ENCODE measurements around the gene DNAI7.
A peak's percentile ranks its signal among the peaks of the same experiment; 100 is the strongest.

DNAI7 gene

GRCh38 chr12:25197608-25198007 lies 2.6 kb upstream of the DNAI7 start:
- Histone ChIP-seq H3K4me2 (ENCODE audit: low read depth, low read length) (no peak overlapping the region), H3K36me3 (replicated peaks; ENCODE audit: insufficient read depth, low read length) (no peaks in the 10 kb centered on the region; the same call in 1 of the 2 replicates), H3K4me3 (ENCODE audit: low read length) (no peak overlapping the region)

GRCh38 chr12:25194722-25195055 lies 271 bp downstream of the DNAI7 start:
- H3K9ac ChIP-seq (ENCODE audit: low read length): peak overlapping the region; percentile 88
- H2AFZ ChIP-seq (ENCODE audit: low read length): peak overlapping the region; percentile 59
- no peak for DNase-seq

More at GRCh38 chr12:25197608-25198007, 2.6 kb upstream of the DNAI7 start:
- no peak for DNase-seq
- no peak overlapping the region for H3K27ac ChIP-seq (ENCODE audit: low read length)
- peaks cover 11% of the 10 kb centered on the region for H3K4me1 ChIP-seq (ENCODE audit: low read length)
- no peaks in the 10 kb centered on the region for H3K9me3 ChIP-seq (replicated peaks; ENCODE audit: insufficient read depth, low read length)
- H3K9ac ChIP-seq (ENCODE audit: low read length): no peak overlapping the region
- H4K20me1 ChIP-seq (ENCODE audit: insufficient read depth, low read length): no peaks in the 10 kb centered on the region
- H3K27me3 ChIP-seq (replicated peaks; ENCODE audit: insufficient read depth, low read length): no peaks in the 10 kb centered on the region
- peaks cover 12% of the 10 kb centered on the region for H3F3A ChIP-seq (ENCODE audit: insufficient read depth, low read length)
- H3K79me2 ChIP-seq (ENCODE audit: low read length): peaks cover 9% of the 10 kb centered on the region
- no peak overlapping the region for H2AFZ ChIP-seq (ENCODE audit: low read length)
- no peak for TF ChIP-seq CTCF (IDR thresholded peaks at IDR 0.05; ENCODE audit: low read length)
- TF ChIP-seq EZH2 (optimal IDR thresholded peaks at IDR 0.05; ENCODE audit: low read depth, low read length): no peak
- no peak for TF ChIP-seq EZH2phosphoT487 (IDR thresholded peaks at IDR 0.05; ENCODE audit: low read length)
- H3K9me2 ChIP-seq (replicated peaks; ENCODE audit: insufficient read depth, low read length): no peaks in the 10 kb centered on the region

GRCh38 chr12:25194214-25194613 lies 746 bp downstream of the DNAI7 start:
- no peaks in the 10 kb centered on the region; the same call in 1 of the 2 replicates for H3K36me3 ChIP-seq (replicated peaks; ENCODE audit: insufficient read depth, low read length)
- H3K4me3 ChIP-seq (ENCODE audit: low read length): peak overlapping the region; percentile 86; the same call in 1 of the 2 replicates
- H3K27ac ChIP-seq (ENCODE audit: low read length): peak overlapping the region; percentile 86; the same call in 1 of the 2 replicates
- no peaks in the 10 kb centered on the region for H4K20me1 ChIP-seq (ENCODE audit: insufficient read depth, low read length)
- no peak for DNase-seq
- H3K9ac ChIP-seq (ENCODE audit: low read length): peak overlapping the region; percentile 88; the same call in 1 of the 2 replicates
- H2AFZ ChIP-seq (ENCODE audit: low read length): no peak overlapping the region
- H3K4me1 ChIP-seq (ENCODE audit: low read length): peaks cover 11% of the 10 kb centered on the region
- TF ChIP-seq CTCF (IDR thresholded peaks at IDR 0.05; ENCODE audit: low read length) (no peak), EZH2 (optimal IDR thresholded peaks at IDR 0.05; ENCODE audit: low read depth, low read length) (no peak), EZH2phosphoT487 (IDR thresholded peaks at IDR 0.05; ENCODE audit: low read length) (no peak)
- peaks cover 9% of the 10 kb centered on the region for H3K79me2 ChIP-seq (ENCODE audit: low read length)
- H3F3A ChIP-seq (ENCODE audit: insufficient read depth, low read length): peaks cover 12% of the 10 kb centered on the region
- H3K27me3 ChIP-seq (replicated peaks; ENCODE audit: insufficient read depth, low read length): no peaks in the 10 kb centered on the region
- no peaks in the 10 kb centered on the region for H3K9me2 ChIP-seq (replicated peaks; ENCODE audit: insufficient read depth, low read length)
- H3K9me3 ChIP-seq (replicated peaks; ENCODE audit: insufficient read depth, low read length): no peaks in the 10 kb centered on the region
- H3K4me2 ChIP-seq (ENCODE audit: low read depth, low read length): peak overlapping the region; percentile 86

More at GRCh38 chr12:25194722-25195055, 271 bp downstream of the DNAI7 start:
- no peaks in the 10 kb centered on the region for H3K9me2 ChIP-seq (replicated peaks; ENCODE audit: insufficient read depth, low read length)
- peaks cover 9% of the 10 kb centered on the region for H3K79me2 ChIP-seq (ENCODE audit: low read length)
- no peaks in the 10 kb centered on the region for H3K27me3 ChIP-seq (replicated peaks; ENCODE audit: insufficient read depth, low read length)
- no peak for TF ChIP-seq CTCF (IDR thresholded peaks at IDR 0.05; ENCODE audit: low read length)
- no peak for TF ChIP-seq EZH2phosphoT487 (IDR thresholded peaks at IDR 0.05; ENCODE audit: low read length)
- no peak for TF ChIP-seq EZH2 (optimal IDR thresholded peaks at IDR 0.05; ENCODE audit: low read depth, low read length)
- peak overlapping the region; percentile 86 for H3K4me2 ChIP-seq (ENCODE audit: low read depth, low read length)
- H3K27ac ChIP-seq (ENCODE audit: low read length): peak overlapping the region; percentile 86; the same call in 1 of the 2 replicates
- H3K9me3 ChIP-seq (replicated peaks; ENCODE audit: insufficient read depth, low read length): no peaks in the 10 kb centered on the region
- H4K20me1 ChIP-seq (ENCODE audit: insufficient read depth, low read length): no peaks in the 10 kb centered on the region
- H3K4me1 ChIP-seq (ENCODE audit: low read length): peaks cover 11% of the 10 kb centered on the region
- peaks cover 12% of the 10 kb centered on the region for H3F3A ChIP-seq (ENCODE audit: insufficient read depth, low read length)
- H3K4me3 ChIP-seq (ENCODE audit: low read length): peak overlapping the region; percentile 86
- H3K36me3 ChIP-seq (replicated peaks; ENCODE audit: insufficient read depth, low read length): no peaks in the 10 kb centered on the region; the same call in 1 of the 2 replicates

Measured in MM.1S (cell line).